22Rv1 (cell line): Measurements from ENCODE around the gene STXBP1.

Source experiments
- H3K27ac ChIP-seq: fragments of 450-650 bp; 2 replicates; pipeline ENCODE4 v1.5.1; 2017
- CTCF ChIP-seq: fragments of 450-650 bp; IDR thresholded peaks from 2 replicates; pipeline ENCODE4 v1.5.1; 2017; ENCODE audit warnings: mild to moderate bottlenecking
- ZFX ChIP-seq: fragments of 450-650 bp; IDR thresholded peaks from 2 replicates; pipeline ENCODE4 v1.6.1; 2017; ENCODE audit warnings: antibody characterized with exemption, borderline replicate concordance

Gene STXBP1

GRCh38 chr9:127611899-127612790, at the start of gene STXBP1:
Gene STXBP1 (plus strand): TSS chr9:127612277. CDS start chr9:127612404, 127 bp downstream.
- H3K27ac ChIP-seq: peak within 1 kb of the TSS; percentile 48; the same call in 1 of the 2 replicates
- no peak for TF ChIP-seq ZFX
- TF ChIP-seq CTCF: peak; percentile 22

- TF ChIP-seq ZFX (no peak), CTCF (no peak)
- no peak overlapping the region for H3K27ac ChIP-seq
Observed at GRCh38 chr9:127562279-127562796, 49.7 kb upstream of the STXBP1 start.

GRCh38 chr9:127562841-127563401, 49.2 kb upstream of the STXBP1 start:
- TF ChIP-seq ZFX (no peak), CTCF (no peak)
- H3K27ac ChIP-seq: no peak overlapping the region

- H3K27ac ChIP-seq: no peak overlapping the region
- no peak for TF ChIP-seq ZFX
- TF ChIP-seq CTCF: no peak
Observed at GRCh38 chr9:127563579-127563978, 48.5 kb upstream of the STXBP1 start.

- no peak overlapping the region for H3K27ac ChIP-seq
- TF ChIP-seq ZFX (no peak), CTCF (no peak)
Observed at GRCh38 chr9:127565231-127565630, 46.8 kb upstream of the STXBP1 start.

- H3K27ac ChIP-seq: peak overlapping the region; percentile 98
- TF ChIP-seq ZFX (no peak), CTCF (no peak)
Observed at GRCh38 chr9:127566351-127567001, 45.6 kb upstream of the STXBP1 start.
